Heart left ventricle (tissue), 13 donors: ENCODE measurements around the gene PRKAG2.

Experiments used
- CTCF ChIP-seq, 12 donors: fragments of 200-600 bp; sonication (generic) in 4 of 12; IDR thresholded peaks; one replicate each; pipeline versions ENCODE4 v1.5.0 to v1.8.0; 2018 to 2022; ENCODE audit warnings: antibody characterized with exemption in 12 of 12, mild to moderate bottlenecking in 5 of 12
- POLR2A ChIP-seq, 2 donors: fragments of 450-650 bp; IDR thresholded peaks; one replicate each; pipeline ENCODE4 v1.6.1; 2017; ENCODE audit warnings: antibody characterized with exemption in 2 of 2, mild to moderate bottlenecking in 2 of 2, moderate library complexity in 2 of 2
- donor health status: ischemic (EF 13 %, LVEDD 7.1; RV severe dilation, severe dysfunction).
- donor health status: DM: no; HTN: yes; CAD: no.
- donor health status: DM: no; HTN: no; CAD: no.
- donor health status: ischemic (EF 25% LVEDD 6.9; RV normal size, moderate dysfunction).
- donor health status: ischemic (EF 25% LVEDD 5.7; RV mildly dilated, moderate dysfunction).
- donor health status: ischemic (EF 35%, LVEDD 5.7; RV mildly dilated, moderate dysfunction).
- donor health status: nonischemic (EF 11% LVEDD 7.7; RV severe dilation, severe dysfunction).
- donor health status: DM: yes; HTN: yes; CAD: no.
- donor health status: PGD.
- donor health status: ischemic (EF 29% LVEDD 5.4; RV normal size, mild dysfunction).
- donor health status: nonischemic (EF 23%, LVEDD 6.1; RV moderate dilation, normal function).

- TF ChIP-seq POLR2A (IDR thresholded peaks at IDR 0.05) (no peak), CTCF (IDR thresholded peaks at IDR 0.05) (no peak)
These were observed 251.3 kb downstream of the PRKAG2 start for GRCh38 chr7:151625606-151626005.
